T-helper 1 cell treated with Interleukin-12 subunit alpha and Interleukin-12 subunit beta and Interleukin-4 antibody, amounts not matched to agents 30 μg/mL and 1 μg/mL, for 36 hours (primary cell): ENCODE data around the gene CR2.

Source experiments
- H3K27ac Mint-ChIP-seq: one replicate; pipeline ENCODE4 v1.8.0; 2021; ENCODE audit warnings: mild to moderate bottlenecking, mixed read lengths
- H3K27me3 Mint-ChIP-seq: one replicate; pipeline ENCODE4 v1.8.0; 2021; ENCODE audit warnings: low read depth, mixed read lengths
- H3K36me3 Mint-ChIP-seq: one replicate; pipeline ENCODE4 v1.8.0; 2021; ENCODE audit warnings: low read depth, mixed read lengths
- H3K4me1 Mint-ChIP-seq: one replicate; pipeline ENCODE4 v1.8.0; 2021; ENCODE audit warnings: low read depth, mixed read lengths
- H3K4me3 Mint-ChIP-seq: one replicate; pipeline ENCODE4 v1.8.0; 2021; ENCODE audit warnings: mild to moderate bottlenecking, moderate library complexity, mixed read lengths
- H3K9me3 Mint-ChIP-seq: one replicate; pipeline ENCODE4 v1.8.0; 2021; ENCODE audit warnings: mixed read lengths

CR2 gene

GRCh38 chr1:207454046-207454964 lies at the start of gene CR2:
CR2 (plus strand) TSS chr1:207454328; CDS start chr1:207454419, 91 bp downstream.
- no peaks in the 10 kb centered on the region for H3K9me3 Mint-ChIP-seq
- no peaks in the 10 kb centered on the region for H3K36me3 Mint-ChIP-seq
- H3K4me1 Mint-ChIP-seq, result peaks cover 8% of the 10 kb centered on the region
- peaks cover 41% of the 10 kb centered on the region for H3K27me3 Mint-ChIP-seq
- no peak within 1 kb of the TSS for H3K27ac Mint-ChIP-seq
- peak within 1 kb of the TSS; percentile 38 for H3K4me3 Mint-ChIP-seq

GRCh38 chr1:207404849-207405525 lies 49.1 kb upstream of the CR2 start:
- no peak overlapping the region for H3K4me3 Mint-ChIP-seq
- peaks cover 4% of the 10 kb centered on the region for H3K36me3 Mint-ChIP-seq
- H3K27ac Mint-ChIP-seq, result no peak overlapping the region
- H3K27me3 Mint-ChIP-seq, result no peaks in the 10 kb centered on the region
- peaks cover 7% of the 10 kb centered on the region for H3K4me1 Mint-ChIP-seq
- peaks cover 7% of the 10 kb centered on the region for H3K9me3 Mint-ChIP-seq

- Mint-ChIP-seq H3K9me3 (peaks cover 5% of the 10 kb centered on the region), H3K4me1 (peaks cover 7% of the 10 kb centered on the region), H3K36me3 (peaks cover 2% of the 10 kb centered on the region), H3K27me3 (no peaks in the 10 kb centered on the region), H3K4me3 (no peak overlapping the region), H3K27ac (no peak overlapping the region)
Measured at GRCh38 chr1:207405814-207406213, 48.3 kb upstream of the CR2 start.

GRCh38 chr1:207407655-207408260 lies 46.4 kb upstream of the CR2 start:
- no peaks in the 10 kb centered on the region for H3K27me3 Mint-ChIP-seq

GRCh38 chr1:207412845-207413244 lies 41.3 kb upstream of the CR2 start:
- Mint-ChIP-seq H3K4me3 (no peak overlapping the region), H3K36me3 (peaks cover 2% of the 10 kb centered on the region), H3K27ac (no peak overlapping the region)

More at GRCh38 chr1:207407655-207408260, 46.4 kb upstream of the CR2 start:
- peaks cover 4% of the 10 kb centered on the region for H3K9me3 Mint-ChIP-seq
- H3K4me1 Mint-ChIP-seq, result peaks cover 19% of the 10 kb centered on the region
- no peaks in the 10 kb centered on the region for H3K36me3 Mint-ChIP-seq
- no peak overlapping the region for H3K4me3 Mint-ChIP-seq
- no peak overlapping the region for H3K27ac Mint-ChIP-seq

GRCh38 chr1:207414606-207415108 lies 39.5 kb upstream of the CR2 start:
- H3K27ac Mint-ChIP-seq, result peak overlapping the region; percentile 1
- peaks cover 8% of the 10 kb centered on the region for H3K9me3 Mint-ChIP-seq
- no peak overlapping the region for H3K4me3 Mint-ChIP-seq

More at GRCh38 chr1:207412845-207413244, 41.3 kb upstream of the CR2 start:
- Mint-ChIP-seq H3K9me3 (peaks cover 4% of the 10 kb centered on the region), H3K27me3 (peaks cover 12% of the 10 kb centered on the region), H3K4me1 (peaks cover 27% of the 10 kb centered on the region)

GRCh38 chr1:207417076-207417475 lies 37.1 kb upstream of the CR2 start:
- H3K4me3 Mint-ChIP-seq, result no peak overlapping the region

More at GRCh38 chr1:207414606-207415108, 39.5 kb upstream of the CR2 start:
- peaks cover 2% of the 10 kb centered on the region for H3K36me3 Mint-ChIP-seq
- H3K4me1 Mint-ChIP-seq, result peaks cover 24% of the 10 kb centered on the region
- peaks cover 20% of the 10 kb centered on the region for H3K27me3 Mint-ChIP-seq

GRCh38 chr1:207418351-207418750 lies 35.8 kb upstream of the CR2 start:
- Mint-ChIP-seq H3K9me3 (peaks cover 14% of the 10 kb centered on the region), H3K4me1 (peaks cover 7% of the 10 kb centered on the region), H3K27ac (no peak overlapping the region), H3K36me3 (peaks cover 4% of the 10 kb centered on the region), H3K4me3 (no peak overlapping the region), H3K27me3 (peaks cover 24% of the 10 kb centered on the region)

More at GRCh38 chr1:207417076-207417475, 37.1 kb upstream of the CR2 start:
- H3K4me1 Mint-ChIP-seq, result peaks cover 19% of the 10 kb centered on the region
- H3K27me3 Mint-ChIP-seq, result peaks cover 24% of the 10 kb centered on the region
- H3K27ac Mint-ChIP-seq, result no peak overlapping the region
- peaks cover 4% of the 10 kb centered on the region for H3K36me3 Mint-ChIP-seq
- H3K9me3 Mint-ChIP-seq, result peaks cover 14% of the 10 kb centered on the region

GRCh38 chr1:207420109-207420508 lies 34.0 kb upstream of the CR2 start:
- Mint-ChIP-seq H3K4me1 (no peaks in the 10 kb centered on the region), H3K27ac (no peak overlapping the region), H3K4me3 (no peak overlapping the region), H3K9me3 (peaks cover 14% of the 10 kb centered on the region), H3K27me3 (peaks cover 17% of the 10 kb centered on the region), H3K36me3 (peaks cover 2% of the 10 kb centered on the region)

GRCh38 chr1:207421078-207421477 lies 33.0 kb upstream of the CR2 start:
- Mint-ChIP-seq H3K27me3 (peaks cover 18% of the 10 kb centered on the region), H3K9me3 (peaks cover 14% of the 10 kb centered on the region), H3K4me1 (no peaks in the 10 kb centered on the region), H3K36me3 (peaks cover 2% of the 10 kb centered on the region), H3K4me3 (no peak overlapping the region), H3K27ac (no peak overlapping the region)

- Mint-ChIP-seq H3K27ac (no peak overlapping the region), H3K27me3 (peaks cover 24% of the 10 kb centered on the region), H3K4me3 (no peak overlapping the region), H3K36me3 (peaks cover 2% of the 10 kb centered on the region), H3K4me1 (no peaks in the 10 kb centered on the region), H3K9me3 (peaks cover 14% of the 10 kb centered on the region)
Measured at GRCh38 chr1:207423560-207424292, 30.4 kb upstream of the CR2 start.

GRCh38 chr1:207424570-207425131 lies 29.5 kb upstream of the CR2 start:
- H3K4me3 Mint-ChIP-seq, result no peak overlapping the region
- no peak overlapping the region for H3K27ac Mint-ChIP-seq
- peaks cover 26% of the 10 kb centered on the region for H3K27me3 Mint-ChIP-seq
- peaks cover 2% of the 10 kb centered on the region for H3K36me3 Mint-ChIP-seq
- H3K4me1 Mint-ChIP-seq, result no peaks in the 10 kb centered on the region
- peaks cover 11% of the 10 kb centered on the region for H3K9me3 Mint-ChIP-seq

GRCh38 chr1:207427832-207428585 lies 26.1 kb upstream of the CR2 start:
- Mint-ChIP-seq H3K27ac (no peak overlapping the region), H3K27me3 (peaks cover 27% of the 10 kb centered on the region), H3K36me3 (no peaks in the 10 kb centered on the region)

More at GRCh38 chr1:207427832-207428585, 26.1 kb upstream of the CR2 start:
- H3K4me3 Mint-ChIP-seq, result no peak overlapping the region
- no peaks in the 10 kb centered on the region for H3K4me1 Mint-ChIP-seq
- no peaks in the 10 kb centered on the region for H3K9me3 Mint-ChIP-seq
